ENCODE measurements around the gene STAG2. TPM values are rescaled to one million over a fixed set of nuclear protein-coding genes. Genes with fewer than 3 reads are reported as not detected.
"Not testable (repeated sequence)": the region's sequence is repeated elsewhere in the genome, so short reads cannot be mapped to it uniquely, and the experiment has no call there.

The STAG2 gene
- total RNA-seq, 1 experiment from 2014 or later: 45.5 TPM

- no peak for DNase-seq
These were observed 131.7 kb downstream of the STAG2 start for GRCh38 chrX:124093222-124093621.

GRCh38 chrX:124097116-124097515 lies 135.6 kb downstream of the STAG2 start:
- DNase-seq: no peak
- no peaks in the 10 kb centered on the region for H3K27me3 ChIP-seq

More at GRCh38 chrX:124093222-124093621, 131.7 kb downstream of the STAG2 start:
- Histone ChIP-seq H3K9me3 (no peaks in the 10 kb centered on the region), H3K36me3 (peaks cover 14% of the 10 kb centered on the region), H3K27me3 (no peaks in the 10 kb centered on the region), H3K4me3 (no peak overlapping the region)

GRCh38 chrX:124098089-124098488 lies 136.6 kb downstream of the STAG2 start:
- Histone ChIP-seq H3K9me3 (no peaks in the 10 kb centered on the region; the same call in 1 of the 2 replicates), H3K4me3 (no peak overlapping the region), H3K27me3 (no peaks in the 10 kb centered on the region), H3K36me3 (peaks cover 20% of the 10 kb centered on the region)
- no peak for DNase-seq

More at GRCh38 chrX:124097116-124097515, 135.6 kb downstream of the STAG2 start:
- Histone ChIP-seq H3K36me3 (peaks cover 16% of the 10 kb centered on the region), H3K9me3 (no peaks in the 10 kb centered on the region), H3K4me3 (no peak overlapping the region)

GRCh38 chrX:124103966-124104365 lies 142.5 kb downstream of the STAG2 start:
- Histone ChIP-seq H3K4me3 (no peak overlapping the region), H3K36me3 (peaks cover 10% of the 10 kb centered on the region), H3K9me3 (no peaks in the 10 kb centered on the region; the same call in 1 of the 2 replicates), H3K27me3 (no peaks in the 10 kb centered on the region)
- no peak for DNase-seq

- not testable (repeated sequence) for H3K4me3 ChIP-seq, DNase-seq, H3K27me3 ChIP-seq, H3K36me3 ChIP-seq, H3K9me3 ChIP-seq
These were observed 143.0 kb downstream of the STAG2 start for GRCh38 chrX:124104512-124104911.

- H3K4me3 ChIP-seq: no peak overlapping the region
- no peaks in the 10 kb centered on the region for H3K36me3 ChIP-seq
- no peaks in the 10 kb centered on the region for H3K27me3 ChIP-seq
- no peaks in the 10 kb centered on the region for H3K9me3 ChIP-seq
- no peak for DNase-seq
These were observed 152.4 kb downstream of the STAG2 start for GRCh38 chrX:124113621-124114600.

GRCh38 chrX:124117325-124117724 lies 155.8 kb downstream of the STAG2 start:
- H3K4me3 ChIP-seq: no peak overlapping the region
- DNase-seq: no peak
- no peaks in the 10 kb centered on the region for H3K36me3 ChIP-seq
- no peaks in the 10 kb centered on the region for H3K27me3 ChIP-seq
- no peaks in the 10 kb centered on the region for H3K9me3 ChIP-seq

GRCh38 chrX:124125471-124125870 lies 164.0 kb downstream of the STAG2 start:
- no peak for DNase-seq
- Histone ChIP-seq H3K36me3 (no peaks in the 10 kb centered on the region), H3K4me3 (no peak overlapping the region), H3K9me3 (no peaks in the 10 kb centered on the region), H3K27me3 (no peaks in the 10 kb centered on the region)

GRCh38 chrX:124127496-124127895 lies 166.0 kb downstream of the STAG2 start:
- no peak for DNase-seq
- Histone ChIP-seq H3K9me3 (no peaks in the 10 kb centered on the region), H3K27me3 (no peaks in the 10 kb centered on the region)

GRCh38 chrX:124132437-124132836 lies 170.9 kb downstream of the STAG2 start:
- not testable (repeated sequence) for H3K4me3 ChIP-seq, DNase-seq, H3K9me3 ChIP-seq, H3K27me3 ChIP-seq, H3K36me3 ChIP-seq

More at GRCh38 chrX:124127496-124127895, 166.0 kb downstream of the STAG2 start:
- no peaks in the 10 kb centered on the region for H3K36me3 ChIP-seq
- no peak overlapping the region for H3K4me3 ChIP-seq

GRCh38 chrX:124145749-124146148 lies 184.2 kb downstream of the STAG2 start:
- no peak for DNase-seq
- no peaks in the 10 kb centered on the region for H3K9me3 ChIP-seq
- H3K36me3 ChIP-seq: no peaks in the 10 kb centered on the region
- H3K27me3 ChIP-seq: no peaks in the 10 kb centered on the region
- no peak overlapping the region for H3K4me3 ChIP-seq

GRCh38 chrX:124151195-124151594 lies 189.7 kb downstream of the STAG2 start:
- no peak overlapping the region for H3K4me3 ChIP-seq

More at GRCh38 chrX:124151195-124151594, 189.7 kb downstream of the STAG2 start:
- no peaks in the 10 kb centered on the region for H3K27me3 ChIP-seq
- no peaks in the 10 kb centered on the region for H3K9me3 ChIP-seq
- DNase-seq: no peak
- H3K36me3 ChIP-seq: no peaks in the 10 kb centered on the region

Other genes starting within 250 kb of the STAG2 start
- gene THOC2, start 228.7 kb upstream of the STAG2 start, total RNA-seq (2014; rRNA removed; shearing (Covaris generic); ENCODE audit: low replicate concordance): 29.8 and 30.6 TPM in 2 replicates
- gene XIAP, start 101.7 kb upstream of the STAG2 start, total RNA-seq (2014; rRNA removed; shearing (Covaris generic); ENCODE audit: low replicate concordance): 25.6 and 55.3 TPM in 2 replicates

Measured in MG63 (cell line).